ENCODE data around the gene HRC. TPM values are rescaled to one million over a fixed set of nuclear protein-coding genes. Genes with fewer than 3 reads are reported as not detected.
A peak's percentile ranks its signal among the peaks of the same experiment; 100 is the strongest.
"Not testable (repeated sequence)": the region's sequence is repeated elsewhere in the genome, so short reads cannot be mapped to it uniquely, and the experiment has no call there.

Gene HRC
- total RNA-seq, 6 donors from 2014 or later, result 0.61 to 2.1 (median 1.2) TPM; not detected in 1

DNA sequence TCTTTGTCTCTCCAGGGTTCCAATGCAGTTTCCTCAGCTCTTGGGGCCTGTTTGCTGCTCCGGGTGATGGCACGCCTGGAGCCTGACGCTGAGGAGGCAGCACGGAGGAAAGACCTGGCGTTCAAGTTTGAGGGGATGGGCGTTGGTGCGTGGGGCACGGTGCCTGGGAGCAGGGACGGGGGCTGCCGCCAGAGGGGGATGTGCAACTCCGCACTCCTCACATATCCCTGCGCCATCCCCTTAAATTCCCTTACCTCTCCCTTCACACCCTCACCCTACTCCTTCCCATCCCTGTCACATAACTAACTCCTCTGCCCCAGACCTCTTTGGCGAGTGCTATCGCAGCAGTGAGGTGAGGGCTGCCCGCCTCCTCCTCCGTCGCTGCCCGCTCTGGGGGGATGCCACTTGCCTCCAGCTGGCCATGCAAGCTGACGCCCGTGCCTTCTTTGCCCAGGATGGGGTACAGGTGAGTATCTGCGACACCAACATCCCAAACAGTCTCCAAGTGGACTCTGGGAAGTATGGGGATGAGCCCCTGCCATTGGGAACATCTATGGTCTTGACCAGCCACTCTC is 33.5 kb upstream of the HRC start:
- peaks cover 13 to 42% (median 18%) of the 10 kb centered on the region in 4 donors for H3K4me1 ChIP-seq
- 89 to 90% methylated on average over 21 of the region's 21 CpGs for whole genome bisulfite sequencing, 2 donors
- TF ChIP-seq POLR2AphosphoS5 (IDR thresholded peaks at IDR 0.05), result no peak
- TF ChIP-seq EP300 (IDR thresholded peaks at IDR 0.05), result no peak
- TF ChIP-seq POLR2A (IDR thresholded peaks at IDR 0.05), result no peak
- TF ChIP-seq, protein P1, sequence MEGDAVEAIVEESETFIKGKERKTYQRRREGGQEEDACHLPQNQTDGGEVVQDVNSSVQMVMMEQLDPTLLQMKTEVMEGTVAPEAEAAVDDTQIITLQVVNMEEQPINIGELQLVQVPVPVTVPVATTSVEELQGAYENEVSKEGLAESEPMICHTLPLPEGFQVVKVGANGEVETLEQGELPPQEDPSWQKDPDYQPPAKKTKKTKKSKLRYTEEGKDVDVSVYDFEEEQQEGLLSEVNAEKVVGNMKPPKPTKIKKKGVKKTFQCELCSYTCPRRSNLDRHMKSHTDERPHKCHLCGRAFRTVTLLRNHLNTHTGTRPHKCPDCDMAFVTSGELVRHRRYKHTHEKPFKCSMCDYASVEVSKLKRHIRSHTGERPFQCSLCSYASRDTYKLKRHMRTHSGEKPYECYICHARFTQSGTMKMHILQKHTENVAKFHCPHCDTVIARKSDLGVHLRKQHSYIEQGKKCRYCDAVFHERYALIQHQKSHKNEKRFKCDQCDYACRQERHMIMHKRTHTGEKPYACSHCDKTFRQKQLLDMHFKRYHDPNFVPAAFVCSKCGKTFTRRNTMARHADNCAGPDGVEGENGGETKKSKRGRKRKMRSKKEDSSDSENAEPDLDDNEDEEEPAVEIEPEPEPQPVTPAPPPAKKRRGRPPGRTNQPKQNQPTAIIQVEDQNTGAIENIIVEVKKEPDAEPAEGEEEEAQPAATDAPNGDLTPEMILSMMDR (IDR thresholded peaks at IDR 0.05), result no peak
- peak overlapping the region; percentile 30 to 89 (median 70) for H3K27ac ChIP-seq
- peaks cover 0 to 76% (median 18%) of the 10 kb centered on the region in 4 donors for H3K36me3 ChIP-seq
- H3K27me3 ChIP-seq, result no peaks in the 10 kb centered on the region
- no peak overlapping the region for H3K4me3 ChIP-seq
- H3K9me3 ChIP-seq, result no peaks in the 10 kb centered on the region
- ATAC-seq (ENCODE audit: low FRiP score in 2 of 2) (peak in 1 of 2 donors; percentile 38), DNase-seq (peak in 1 of 2 donors; percentile 73)

DNA sequence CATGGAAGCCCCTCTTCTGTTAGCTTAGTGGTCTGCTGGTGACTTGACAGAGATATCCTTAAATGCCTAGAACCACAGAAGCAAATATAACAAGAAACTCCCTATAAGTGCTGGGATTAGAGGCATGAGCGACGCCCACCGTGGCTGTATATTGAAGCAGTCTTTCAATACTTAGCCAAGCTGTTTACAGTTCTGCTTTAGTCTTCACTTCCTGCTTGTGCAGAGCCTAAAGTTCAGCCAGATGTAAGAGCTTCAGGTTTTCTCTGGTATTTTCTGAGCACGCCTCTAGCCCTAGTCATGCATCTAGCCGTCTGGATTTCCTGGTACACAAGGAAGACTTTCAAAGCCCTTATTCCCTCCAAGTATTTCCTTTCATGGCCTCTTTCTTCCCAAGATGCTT is 30.9 kb upstream of the HRC start:
- TF ChIP-seq POLR2AphosphoS5 (IDR thresholded peaks at IDR 0.05), result no peak
- TF ChIP-seq EP300 (IDR thresholded peaks at IDR 0.05), result no peak
- no peak for TF ChIP-seq POLR2A (IDR thresholded peaks at IDR 0.05)
- TF ChIP-seq, protein P1 (IDR thresholded peaks at IDR 0.05), result no peak
- ATAC-seq (ENCODE audit: low FRiP score in 2 of 2), result no peak
- H3K4me1 ChIP-seq, result peaks cover 13 to 29% (median 15%) of the 10 kb centered on the region in 4 donors
- no peak for DNase-seq
- peak overlapping the region in 3 of 4 donors; percentile 24 to 61 (median 37) for H3K27ac ChIP-seq
- no peaks in the 10 kb centered on the region for H3K9me3 ChIP-seq
- no peak overlapping the region for H3K4me3 ChIP-seq
- no peaks in the 10 kb centered on the region for H3K27me3 ChIP-seq
- WGBS, 2 donors, result 60 to 62% methylated on average over 5 of the region's 5 CpGs
- peaks cover 0 to 73% (median 24%) of the 10 kb centered on the region in 4 donors for H3K36me3 ChIP-seq

DNA sequence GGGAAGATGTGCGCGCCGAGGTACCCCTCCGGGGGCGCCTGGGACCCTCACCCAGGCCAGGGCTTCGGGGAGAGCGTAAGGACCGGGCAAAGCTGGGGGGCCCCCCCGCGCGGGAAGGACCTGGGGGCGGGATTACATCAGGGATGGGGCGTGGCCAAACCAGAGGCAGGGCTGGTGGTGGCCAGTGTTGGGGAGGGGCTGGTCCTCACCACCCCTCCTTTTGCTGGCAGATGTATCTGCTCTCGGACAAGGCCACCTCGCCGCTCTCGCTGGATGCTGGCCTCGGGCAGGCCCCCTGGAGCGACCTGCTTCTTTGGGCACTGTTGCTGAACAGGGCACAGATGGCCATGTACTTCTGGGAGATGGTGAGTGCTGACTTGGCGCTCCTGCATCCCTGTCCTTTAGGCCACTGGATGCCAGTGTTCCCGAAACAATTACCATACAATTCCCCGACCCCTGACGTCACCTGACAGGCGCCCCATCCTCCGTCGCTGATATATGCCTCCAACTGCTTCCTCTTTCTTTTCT is 27.7 kb upstream of the HRC start:
- H3K9me3 ChIP-seq, result no peaks in the 10 kb centered on the region
- H3K27ac ChIP-seq, result no peak overlapping the region
- ATAC-seq (ENCODE audit: low FRiP score in 2 of 2) (peak in 1 of 2 donors; percentile 29), DNase-seq (peak in 1 of 2 donors; percentile 78)
- WGBS, 2 donors, result 83 to 84% methylated on average over 18 to 26 of the region's 26 CpGs
- H3K27me3 ChIP-seq, result no peaks in the 10 kb centered on the region
- H3K4me1 ChIP-seq, result peaks cover 0 to 5% (median 0%) of the 10 kb centered on the region in 4 donors
- TF ChIP-seq POLR2AphosphoS5 (IDR thresholded peaks at IDR 0.05), result no peak
- TF ChIP-seq, protein P1 (IDR thresholded peaks at IDR 0.05), result no peak
- no peak for TF ChIP-seq POLR2A (IDR thresholded peaks at IDR 0.05)
- no peak for TF ChIP-seq EP300 (IDR thresholded peaks at IDR 0.05)
- peaks cover 0 to 49% (median 13%) of the 10 kb centered on the region in 4 donors for H3K36me3 ChIP-seq
- no peak overlapping the region for H3K4me3 ChIP-seq

DNA sequence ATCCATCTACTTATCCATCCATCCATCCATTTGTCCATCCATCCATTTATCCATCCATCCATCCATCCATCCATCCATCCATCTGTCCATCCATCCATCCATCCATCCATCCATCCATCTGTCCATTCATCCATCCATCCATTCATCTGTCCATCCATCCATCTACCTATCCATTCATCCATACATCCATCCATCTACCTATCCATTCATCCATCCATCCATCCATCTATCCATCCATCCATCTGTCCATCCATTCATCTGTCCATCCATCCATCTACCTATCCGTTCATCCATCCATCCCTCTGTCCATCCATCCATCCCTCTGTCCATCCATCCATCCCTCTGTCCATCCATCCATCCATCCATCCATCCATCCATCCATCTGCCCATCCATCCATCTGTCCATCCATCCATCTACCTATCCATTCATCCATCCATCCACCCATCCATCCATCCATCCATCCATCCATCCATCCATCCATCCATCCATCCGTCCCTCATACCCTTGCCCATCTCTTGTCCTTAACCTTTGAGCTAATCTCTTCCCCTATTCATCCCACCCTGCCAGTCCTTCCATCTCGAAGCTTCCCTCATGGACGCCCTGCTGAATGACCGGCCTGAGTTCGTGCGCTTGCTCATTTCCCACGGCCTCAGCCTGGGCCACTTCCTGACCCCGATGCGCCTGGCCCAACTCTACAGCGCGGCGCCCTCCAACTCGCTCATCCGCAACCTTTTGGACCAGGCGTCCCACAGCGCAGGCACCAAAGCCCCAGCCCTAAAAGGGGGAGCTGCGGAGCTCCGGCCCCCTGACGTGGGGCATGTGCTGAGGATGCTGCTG is 27.0 kb upstream of the HRC start:
- H3K4me3 ChIP-seq, H3K9me3 ChIP-seq, H3K27me3 ChIP-seq, H3K4me1 ChIP-seq, H3K27ac ChIP-seq, DNase-seq: not testable (repeated sequence)
- 87 to 89% methylated on average over 20 of the region's 20 CpGs for WGBS, 2 donors
- peaks cover 0 to 46% (median 13%) of the 10 kb centered on the region in 4 donors for H3K36me3 ChIP-seq
- ATAC-seq (ENCODE audit: low FRiP score in 2 of 2), result peak in 1 of 2 donors; percentile 6

DNA sequence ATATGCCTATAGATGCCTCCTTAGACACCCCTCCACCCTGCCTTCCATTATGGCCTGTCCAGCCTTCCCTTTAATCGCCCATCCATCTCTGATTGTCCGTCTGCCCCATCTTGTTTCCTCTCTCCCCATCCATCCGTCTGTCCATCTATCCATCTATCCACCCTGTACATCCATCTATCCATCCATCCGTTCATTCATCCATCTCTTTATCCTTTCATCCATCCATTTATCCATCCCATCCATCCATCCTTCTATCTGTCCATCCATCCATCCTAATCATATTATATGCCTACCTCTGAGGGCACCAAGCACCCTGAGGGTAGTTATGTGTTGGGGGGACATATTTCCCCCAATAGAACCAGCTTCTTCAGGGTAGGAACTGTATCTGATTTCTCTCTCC is 25.5 kb upstream of the HRC start:
- ATAC-seq (ENCODE audit: low FRiP score in 2 of 2) (no peak), DNase-seq (no peak)
- TF ChIP-seq POLR2A (IDR thresholded peaks at IDR 0.05) (no peak), POLR2AphosphoS5 (IDR thresholded peaks at IDR 0.05) (no peak), EP300 (IDR thresholded peaks at IDR 0.05) (no peak)
- TF ChIP-seq, protein P1 (IDR thresholded peaks at IDR 0.05), result no peak
- H3K4me3 ChIP-seq, result no peak overlapping the region
- H3K27me3 ChIP-seq, result no peaks in the 10 kb centered on the region
- no peak overlapping the region for H3K27ac ChIP-seq
- WGBS, 2 donors, result 94% methylated on average over 4 of the region's 4 CpGs
- peaks cover 0 to 33% (median 13%) of the 10 kb centered on the region in 4 donors for H3K36me3 ChIP-seq
- no peaks in the 10 kb centered on the region for H3K4me1 ChIP-seq
- H3K9me3 ChIP-seq, result no peaks in the 10 kb centered on the region

Data from upper lobe of left lung (tissue), 6 donors.